Left renal pelvis (tissue), 4 donors: ENCODE measurements around the gene TPCN2. TPM values are rescaled to one million over a fixed set of nuclear protein-coding genes. Genes with fewer than 3 reads are reported as not detected.
"Not testable (repeated sequence)": the region's sequence is repeated elsewhere in the genome, so short reads cannot be mapped to it uniquely, and the experiment has no call there.

Experiments used
- DNase-seq, 4 donors: peaks; one replicate each; pipeline ENCODE4 v3.0.0-alpha.2; 2013; ENCODE audit warnings: low read depth in 4 of 4, low spot score in 3 of 4
- polyA plus RNA-seq, 4 donors: library from polyadenylated mRNA; unstranded; fragments of 120-200 nt; gene quantifications; one replicate each; pipeline ENCODE4 v1.2.1, GENCODE V29; 2013; ENCODE audit not compliant: insufficient read length in 4 of 4

The TPCN2 gene
- polyA plus RNA-seq, 4 donors = 9.1 to 20.5 (median 14.2) TPM

- DNase-seq = no peak
Measured at GRCh38 chr11:69140635-69141034, 91.9 kb downstream of the TPCN2 start.

GRCh38 chr11:69141742-69142141, 93.0 kb downstream of the TPCN2 start:
- no peak for DNase-seq

GRCh38 chr11:69142895-69143294, 94.2 kb downstream of the TPCN2 start:
- no peak for DNase-seq

- DNase-seq = no peak
Measured at GRCh38 chr11:69144316-69145049, 95.8 kb downstream of the TPCN2 start.

- no peak for DNase-seq
Measured at GRCh38 chr11:69145050-69145380, 96.3 kb downstream of the TPCN2 start.

GRCh38 chr11:69148377-69148762, 99.6 kb downstream of the TPCN2 start:
- DNase-seq = no peak

- no peak for DNase-seq
Measured at GRCh38 chr11:69148806-69149205, 100.1 kb downstream of the TPCN2 start.

- DNase-seq = not testable (repeated sequence)
Measured at GRCh38 chr11:69149338-69150045, 100.8 kb downstream of the TPCN2 start.

GRCh38 chr11:69150175-69150574, 101.4 kb downstream of the TPCN2 start:
- DNase-seq = no peak

- no peak for DNase-seq
Measured at GRCh38 chr11:69151836-69152235, 103.1 kb downstream of the TPCN2 start.

GRCh38 chr11:69152733-69153421, 104.1 kb downstream of the TPCN2 start:
- DNase-seq = no peak

- DNase-seq = no peak
Measured at GRCh38 chr11:69153661-69154060, 104.9 kb downstream of the TPCN2 start.

- no peak for DNase-seq
Measured at GRCh38 chr11:69154211-69154913, 105.6 kb downstream of the TPCN2 start.

GRCh38 chr11:69154938-69155301, 106.2 kb downstream of the TPCN2 start:
- DNase-seq = no peak

GRCh38 chr11:69155302-69156234, 106.8 kb downstream of the TPCN2 start, which contains the start of gene SMIM38:
SMIM38 (plus strand) TSS chr11:69155935; CDS start chr11:69157847, 1,912 bp downstream.
- no peak for DNase-seq

GRCh38 chr11:69156235-69156639, 107.5 kb downstream of the TPCN2 start:
- DNase-seq = no peak

- no peak for DNase-seq
Measured at GRCh38 chr11:69156673-69157155, 108.0 kb downstream of the TPCN2 start.

GRCh38 chr11:69157156-69157821, 108.6 kb downstream of the TPCN2 start:
- DNase-seq = peak in 3 of 4 donors; percentile 48 to 63 (median 54)

GRCh38 chr11:69157822-69158231, 109.1 kb downstream of the TPCN2 start:
- no peak for DNase-seq
